Measurements from ENCODE around the gene CELSR1. TPM values are rescaled to one million over a fixed set of nuclear protein-coding genes. Genes with fewer than 3 reads are reported as not detected.
A peak's percentile ranks its signal among the peaks of the same experiment; 100 is the strongest.

CELSR1 gene
- total RNA-seq, 3 donors from 2014 or later (not counting 1 experiment from before 2014, with no cell fraction given) = 0.89 to 3.9 (median 1.9) TPM

GRCh38 chr22:46541536-46541935 is 4.1 kb upstream of the CELSR1 start:
- Mint-ChIP-seq H3K27me3 (ENCODE audit: low read depth in 2 of 2) (peaks cover 24 to 32% of the 10 kb centered on the region in 2 donors), H3K4me3 (no peak overlapping the region), H3K27ac (no peak overlapping the region), H3K36me3 (no peaks in the 10 kb centered on the region), H3K4me1 (peaks cover 0 to 7% of the 10 kb centered on the region in 2 donors), H3K9me3 (no peaks in the 10 kb centered on the region)
- ATAC-seq (no peak), DNase-seq (no peak)
- Histone ChIP-seq H3K27me3 (ENCODE audit: control insufficient read depth, insufficient read depth, low read length) (peaks cover 18% of the 10 kb centered on the region), H3K4me3 (ENCODE audit: low read length) (no peak overlapping the region), H3K27ac (ENCODE audit: low read length) (no peak overlapping the region), H3K36me3 (ENCODE audit: control insufficient read depth, insufficient read depth, low read length) (no peaks in the 10 kb centered on the region), H3K9me3 (ENCODE audit: control insufficient read depth, insufficient read depth, low read length) (no peaks in the 10 kb centered on the region), H3K4me1 (ENCODE audit: control insufficient read depth, insufficient read depth, low read length) (peaks cover 22% of the 10 kb centered on the region)
- TF ChIP-seq CTCF (IDR thresholded peaks at IDR 0.05) = no peak
- 91% methylated on average over 7 of the region's 7 CpGs for WGBS (ENCODE audit: insufficient coverage)
- intact Hi-C loops (cut with micrococcal nuclease) = loop anchor here (5.0 kb wide), 1 partner anchor 419 kb away; no protein-coding TSS in a partner anchor

GRCh38 chr22:46540874-46541273 is 3.5 kb upstream of the CELSR1 start:
- no peak overlapping the region for H3K4me3 Mint-ChIP-seq
- Histone ChIP-seq H3K4me1 (ENCODE audit: control insufficient read depth, insufficient read depth, low read length) (peaks cover 22% of the 10 kb centered on the region), H3K27me3 (ENCODE audit: control insufficient read depth, insufficient read depth, low read length) (peaks cover 18% of the 10 kb centered on the region), H3K27ac (ENCODE audit: low read length) (no peak overlapping the region), H3K9me3 (ENCODE audit: control insufficient read depth, insufficient read depth, low read length) (no peaks in the 10 kb centered on the region), H3K36me3 (ENCODE audit: control insufficient read depth, insufficient read depth, low read length) (no peaks in the 10 kb centered on the region), H3K4me3 (ENCODE audit: low read length) (no peak overlapping the region)
- TF ChIP-seq CTCF (IDR thresholded peaks at IDR 0.05) = no peak
- H3K27ac Mint-ChIP-seq = no peak overlapping the region
- peaks cover 24 to 32% of the 10 kb centered on the region in 2 donors for H3K27me3 Mint-ChIP-seq (ENCODE audit: low read depth in 2 of 2)
- ATAC-seq (no peak), DNase-seq (no peak)
- intact Hi-C loops (cut with micrococcal nuclease) = loop anchor here (5.0 kb wide), 1 partner anchor 419 kb away; no protein-coding TSS in a partner anchor
- no peaks in the 10 kb centered on the region for H3K36me3 Mint-ChIP-seq
- WGBS (ENCODE audit: insufficient coverage) = 96% methylated on average over 5 of the region's 5 CpGs
- peaks cover 0 to 7% of the 10 kb centered on the region in 2 donors for H3K4me1 Mint-ChIP-seq
- H3K9me3 Mint-ChIP-seq = no peaks in the 10 kb centered on the region

GRCh38 chr22:46539169-46539568 is 1.7 kb upstream of the CELSR1 start:
- ATAC-seq = no peak
- WGBS (ENCODE audit: insufficient coverage) = 73% methylated on average over 9 of the region's 9 CpGs
- H3K36me3 Mint-ChIP-seq = no peaks in the 10 kb centered on the region
- Histone ChIP-seq H3K4me3 (ENCODE audit: low read length) (no peak overlapping the region), H3K9me3 (ENCODE audit: control insufficient read depth, insufficient read depth, low read length) (no peaks in the 10 kb centered on the region), H3K27ac (ENCODE audit: low read length) (no peak overlapping the region), H3K27me3 (ENCODE audit: control insufficient read depth, insufficient read depth, low read length) (peaks cover 18% of the 10 kb centered on the region), H3K4me1 (ENCODE audit: control insufficient read depth, insufficient read depth, low read length) (peaks cover 24% of the 10 kb centered on the region), H3K36me3 (ENCODE audit: control insufficient read depth, insufficient read depth, low read length) (no peaks in the 10 kb centered on the region)
- peak overlapping the region; percentile 61 for H3K4me3 Mint-ChIP-seq
- no peak for TF ChIP-seq CTCF (IDR thresholded peaks at IDR 0.05)
- no peak for DNase-seq
- no peak overlapping the region for H3K27ac Mint-ChIP-seq
- peaks cover 0 to 7% of the 10 kb centered on the region in 2 donors for H3K4me1 Mint-ChIP-seq
- H3K27me3 Mint-ChIP-seq (ENCODE audit: low read depth in 2 of 2) = peaks cover 24 to 34% of the 10 kb centered on the region in 2 donors
- no peaks in the 10 kb centered on the region for H3K9me3 Mint-ChIP-seq
- intact Hi-C loops (cut with micrococcal nuclease) = no loop called here

- peaks cover 24 to 34% of the 10 kb centered on the region in 2 donors for H3K27me3 Mint-ChIP-seq (ENCODE audit: low read depth in 2 of 2)
- no peaks in the 10 kb centered on the region for H3K9me3 ChIP-seq (ENCODE audit: control insufficient read depth, insufficient read depth, low read length)
- no peak for TF ChIP-seq CTCF (IDR thresholded peaks at IDR 0.05)
- no peaks in the 10 kb centered on the region for H3K9me3 Mint-ChIP-seq
- ATAC-seq = no peak
- no peak overlapping the region for H3K27ac Mint-ChIP-seq
- no peak for DNase-seq
- peak overlapping the region; percentile 61 for H3K4me3 Mint-ChIP-seq
- H3K36me3 ChIP-seq (ENCODE audit: control insufficient read depth, insufficient read depth, low read length) = no peaks in the 10 kb centered on the region
- H3K27ac ChIP-seq (ENCODE audit: low read length) = no peak overlapping the region
- H3K36me3 Mint-ChIP-seq = no peaks in the 10 kb centered on the region
- H3K4me1 Mint-ChIP-seq = peaks cover 0 to 7% of the 10 kb centered on the region in 2 donors
- no peak overlapping the region for H3K4me3 ChIP-seq (ENCODE audit: low read length)
- intact Hi-C loops (cut with micrococcal nuclease) = no loop called here
- 15% methylated on average over 13 of the region's 13 CpGs for WGBS (ENCODE audit: insufficient coverage)
- peaks cover 18% of the 10 kb centered on the region for H3K27me3 ChIP-seq (ENCODE audit: control insufficient read depth, insufficient read depth, low read length)
- H3K4me1 ChIP-seq (ENCODE audit: control insufficient read depth, insufficient read depth, low read length) = peaks cover 26% of the 10 kb centered on the region
These were observed 1.4 kb upstream of the CELSR1 start for GRCh38 chr22:46538814-46539160.

Measured in natural killer cell (primary cell).